BLaER1 treated with 17β-estradiol and CSF1 and Interleukin-3, amounts not matched to agents 10 nM and 100 nM (cell line): ENCODE data around the gene SDE2.
"Not testable (repeated sequence)": the region's sequence is repeated elsewhere in the genome, so short reads cannot be mapped to it uniquely, and the experiment has no call there.

Experiments
- H3K27ac ChIP-seq, 11 experiments: shearing (Covaris generic); formaldehyde crosslinking; 2 replicates each; pipeline ENCODE4 v1.8.1; 2022
- H3K27me3 ChIP-seq, 11 experiments: shearing (Covaris generic); formaldehyde crosslinking; 2 replicates each; pipeline ENCODE4 v1.8.1; 2022
- H3K36me3 ChIP-seq, 11 experiments: shearing (Covaris generic); formaldehyde crosslinking; 2 replicates each; pipeline ENCODE4 v1.8.1; 2022
- H3K4me1 ChIP-seq, 10 experiments: shearing (Covaris generic); formaldehyde crosslinking; 2 replicates each; pipeline ENCODE4 v1.8.1; 2022
- H3K4me2 ChIP-seq, 11 experiments: shearing (Covaris generic); formaldehyde crosslinking; 2 replicates each; pipeline ENCODE4 v1.8.1; 2022
- H3K4me3 ChIP-seq, 10 experiments: shearing (Covaris generic); formaldehyde crosslinking; 2 replicates each; pipeline ENCODE4 v1.8.1; 2022
- H3K9ac ChIP-seq, 11 experiments: shearing (Covaris generic); formaldehyde crosslinking; 2 replicates each; pipeline ENCODE4 v1.8.1; 2022
- H3K9me3 ChIP-seq, 11 experiments: shearing (Covaris generic); formaldehyde crosslinking; replicated peaks in 1 of 11; 2 replicates each; pipeline ENCODE4 v1.8.1; 2022
- H4K20me1 ChIP-seq, 11 experiments: shearing (Covaris generic); formaldehyde crosslinking; 2 replicates each; pipeline ENCODE4 v1.8.1; 2022
- Cebpa-rat ChIP-seq, 11 experiments: shearing (Covaris generic); IDR thresholded peaks; 2 replicates each; pipeline ENCODE4 v1.8.1; 2022

The SDE2 gene

DNA sequence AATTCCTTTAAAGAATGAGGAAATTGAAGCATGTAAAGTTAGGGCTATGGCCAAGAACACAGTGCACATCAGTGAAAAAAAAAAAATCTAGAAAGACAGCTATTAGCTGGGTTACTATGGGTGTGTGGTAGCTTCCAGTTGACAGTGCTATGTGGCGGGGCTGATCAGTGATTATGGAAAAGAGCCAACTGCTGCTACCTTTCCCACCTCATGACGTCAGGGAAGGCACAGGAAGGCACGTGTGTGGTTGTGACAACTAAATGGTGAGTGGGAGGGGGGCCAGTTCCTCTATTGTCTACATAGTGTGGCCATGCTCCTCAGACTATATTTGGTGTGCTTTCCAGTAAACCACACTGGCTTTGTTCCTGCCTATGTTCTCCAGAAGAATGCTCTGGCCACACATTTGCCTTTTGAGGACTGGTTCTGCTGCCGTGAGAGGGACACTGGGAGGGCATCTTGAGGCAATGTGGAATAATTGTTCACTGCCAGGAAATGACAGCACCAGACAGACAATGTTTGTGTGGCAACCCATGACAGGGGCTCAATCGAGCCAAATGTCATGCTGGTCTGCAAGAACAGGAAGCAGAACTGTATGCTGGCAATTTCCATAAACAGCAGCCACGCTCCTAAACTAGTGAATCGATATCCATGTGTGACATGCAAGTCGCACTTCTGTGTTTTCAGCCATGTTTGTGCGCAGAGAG lies 3.0 kb upstream of the SDE2 start:
- peaks cover 0 to 17% (median 0%) of the 10 kb centered on the region in 11 experiments; a peak in 10 of 22 replicates for H4K20me1 ChIP-seq
- H3K36me3 ChIP-seq = no peaks in the 10 kb centered on the region
- peak overlapping the region; percentile 82 to 100 (median 97) for H3K27ac ChIP-seq
- no peaks in the 10 kb centered on the region for H3K27me3 ChIP-seq
- peak overlapping the region; percentile 61 to 93 (median 69) for H3K9ac ChIP-seq
- peak overlapping the region; percentile 83 to 97 (median 91) for H3K4me2 ChIP-seq
- peak overlapping the region in 8 of 10 experiments; percentile 9 to 60 (median 39); a peak in 15 of 20 replicates for H3K4me3 ChIP-seq
- H3K9me3 ChIP-seq = no peaks in the 10 kb centered on the region
- H3K4me1 ChIP-seq = peaks cover 49 to 82% (median 67%) of the 10 kb centered on the region in 10 experiments
- TF ChIP-seq Cebpa-rat (IDR thresholded peaks at IDR 0.05) = peak in 4 of 11 experiments; percentile 7 to 45 (median 16); a peak in 2 of 22 replicates

DNA sequence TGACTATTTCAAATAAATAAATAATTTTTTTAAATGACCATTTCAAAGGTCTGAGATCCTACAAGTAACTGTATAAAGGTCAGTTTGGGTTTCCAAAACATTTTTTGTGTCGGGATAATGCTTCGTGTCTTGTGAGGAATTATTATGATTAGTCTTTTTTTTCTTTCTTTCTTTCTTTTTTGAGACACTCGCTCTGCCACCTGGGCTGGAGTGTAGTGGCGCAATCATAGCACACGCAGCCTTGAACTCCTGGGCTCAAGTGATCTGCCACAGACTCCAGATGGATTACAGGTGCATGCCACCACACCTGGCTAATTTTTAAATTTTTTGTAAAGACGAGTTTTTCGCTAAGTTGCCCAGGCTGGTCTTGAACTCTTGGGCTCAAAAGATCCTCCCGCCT lies 1.9 kb upstream of the SDE2 start:
- H3K4me1 ChIP-seq = peaks cover 60 to 85% (median 76%) of the 10 kb centered on the region in 10 experiments
- H3K27ac ChIP-seq = peak overlapping the region; percentile 92 to 100 (median 98); a peak in 21 of 22 replicates
- H3K9ac ChIP-seq = peak overlapping the region; percentile 85 to 98 (median 93); a peak in 20 of 22 replicates
- peak in 2 of 11 experiments; percentile 18 to 43; a peak in 1 of 22 replicates for TF ChIP-seq Cebpa-rat (IDR thresholded peaks at IDR 0.05)
- H4K20me1 ChIP-seq = peaks cover 0 to 27% (median 9%) of the 10 kb centered on the region in 11 experiments; a peak in 13 of 22 replicates
- peak overlapping the region; percentile 79 to 95 (median 87) for H3K4me2 ChIP-seq
- no peaks in the 10 kb centered on the region for H3K27me3 ChIP-seq
- no peaks in the 10 kb centered on the region for H3K9me3 ChIP-seq
- H3K4me3 ChIP-seq = 0 out of 20 replicates have a peak overlapping the region, but pooled peaks of 1 of the 10 experiments have one; percentile 93
- peaks cover 0 to 5% (median 0%) of the 10 kb centered on the region in 11 experiments; a peak in 1 of 22 replicates for H3K36me3 ChIP-seq

DNA sequence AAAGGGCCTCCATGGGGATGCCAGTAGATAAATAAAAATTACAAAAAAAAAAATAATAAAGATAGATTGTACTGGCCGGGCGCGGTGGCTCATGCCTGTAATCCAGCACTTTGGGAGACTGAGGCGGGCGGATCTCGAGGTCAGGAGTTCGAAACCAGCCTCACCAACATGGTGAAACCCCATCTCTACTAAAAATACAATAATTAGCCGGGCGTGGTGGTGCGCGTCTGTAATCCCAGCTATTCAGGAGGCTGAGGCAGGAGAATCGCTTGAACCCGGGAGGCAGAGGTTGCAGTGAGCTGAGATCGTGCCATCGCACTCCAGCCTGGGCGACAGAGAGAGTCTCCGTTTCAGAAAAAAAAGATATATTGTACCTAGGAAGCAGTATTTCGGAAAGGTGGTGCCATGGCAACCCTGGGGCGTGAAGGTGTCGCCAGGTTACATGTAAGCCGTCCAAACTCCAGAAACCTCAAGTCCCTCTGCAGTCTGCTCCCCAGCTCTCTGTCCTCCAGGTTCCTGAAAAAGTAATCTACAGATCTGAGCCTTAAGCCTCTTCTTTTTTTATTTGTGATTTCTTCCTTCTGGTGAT lies 1.4 kb upstream of the SDE2 start:
- Histone ChIP-seq H3K9ac (peak overlapping the region; percentile 85 to 98 (median 93)), H4K20me1 (peaks cover 0 to 32% (median 13%) of the 10 kb centered on the region in 11 experiments; a peak in 15 of 22 replicates), H3K4me1 (peaks cover 65 to 85% (median 79%) of the 10 kb centered on the region in 10 experiments), H3K4me3 (peak overlapping the region; percentile 42 to 93 (median 76); a peak in 18 of 20 replicates), H3K27ac (peak overlapping the region; percentile 92 to 100 (median 98)), H3K4me2 (peak overlapping the region; percentile 79 to 95 (median 87))
- not testable (repeated sequence) for H3K27me3 ChIP-seq, H3K36me3 ChIP-seq, H3K9me3 ChIP-seq

DNA sequence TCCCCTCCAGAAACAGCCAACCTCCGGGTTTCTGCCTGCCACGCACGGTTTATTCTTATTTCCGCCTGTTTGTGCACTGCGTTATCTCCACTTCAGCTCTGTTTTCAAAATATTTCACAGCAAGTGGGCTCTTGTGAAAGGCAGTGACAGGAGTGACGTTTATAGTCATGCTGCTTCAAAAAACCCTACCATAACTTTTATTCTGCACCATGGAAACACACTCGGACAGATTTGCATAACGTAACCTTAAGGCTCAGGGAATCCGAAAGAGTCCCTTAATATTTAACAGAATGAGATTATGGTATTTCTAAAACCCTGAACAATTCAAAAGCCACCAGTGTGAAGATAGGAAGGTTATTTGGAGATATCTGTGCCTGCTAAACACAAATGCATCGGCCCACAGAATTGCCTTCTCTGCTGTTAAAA lies 782 bp upstream of the SDE2 start:
- Histone ChIP-seq H3K27ac (peak overlapping the region; percentile 92 to 100 (median 98)), H3K4me2 (peak overlapping the region; percentile 79 to 95 (median 87)), H3K9me3 (no peaks in the 10 kb centered on the region), H3K4me3 (peak overlapping the region; percentile 42 to 93 (median 76)), H4K20me1 (peaks cover 5 to 38% (median 15%) of the 10 kb centered on the region in 11 experiments; a peak in 15 of 22 replicates), H3K36me3 (peaks cover 3 to 16% (median 11%) of the 10 kb centered on the region in 11 experiments; a peak in 21 of 22 replicates), H3K4me1 (peaks cover 69 to 87% (median 80%) of the 10 kb centered on the region in 10 experiments), H3K27me3 (no peaks in the 10 kb centered on the region), H3K9ac (peak overlapping the region; percentile 85 to 98 (median 93))
- peak in 3 of 11 experiments; percentile 58 to 87 (median 84); a peak in 5 of 22 replicates for TF ChIP-seq Cebpa-rat (IDR thresholded peaks at IDR 0.05)

DNA sequence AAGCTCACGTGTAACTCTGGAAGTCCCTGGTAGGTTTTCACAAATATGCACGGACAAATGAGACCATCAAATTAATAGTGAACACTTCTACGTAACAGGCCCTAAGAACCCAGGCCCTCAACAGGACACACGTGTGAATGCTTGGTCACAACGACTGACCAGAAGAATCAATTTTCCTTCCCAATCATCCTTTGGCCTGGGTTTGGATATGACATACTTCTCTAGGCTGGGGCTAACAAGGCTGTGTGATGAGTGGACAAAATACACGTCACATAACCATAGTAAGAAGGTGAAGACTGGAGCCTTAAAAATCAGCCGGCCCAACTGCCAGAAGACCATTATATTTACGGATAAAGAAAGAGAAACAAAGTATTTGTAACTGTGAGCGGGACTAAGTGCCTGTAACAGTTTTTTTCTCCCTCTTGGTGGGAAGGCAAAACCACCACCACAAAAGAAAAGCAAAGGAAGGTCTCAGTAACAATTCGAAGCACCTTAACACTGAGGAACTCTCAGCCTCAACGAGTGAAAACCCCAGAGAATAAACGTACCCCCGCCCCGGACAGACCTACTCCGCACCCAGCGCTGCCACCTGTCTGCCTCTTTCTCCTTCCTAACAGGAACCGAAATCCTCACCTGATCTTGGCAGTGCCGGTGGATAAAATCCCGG lies 450 bp downstream of the SDE2 start:
- H3K27ac ChIP-seq = peak overlapping the region; percentile 84 to 100 (median 97)
- peaks cover 61 to 75% (median 67%) of the 10 kb centered on the region in 10 experiments for H3K4me1 ChIP-seq

DNA sequence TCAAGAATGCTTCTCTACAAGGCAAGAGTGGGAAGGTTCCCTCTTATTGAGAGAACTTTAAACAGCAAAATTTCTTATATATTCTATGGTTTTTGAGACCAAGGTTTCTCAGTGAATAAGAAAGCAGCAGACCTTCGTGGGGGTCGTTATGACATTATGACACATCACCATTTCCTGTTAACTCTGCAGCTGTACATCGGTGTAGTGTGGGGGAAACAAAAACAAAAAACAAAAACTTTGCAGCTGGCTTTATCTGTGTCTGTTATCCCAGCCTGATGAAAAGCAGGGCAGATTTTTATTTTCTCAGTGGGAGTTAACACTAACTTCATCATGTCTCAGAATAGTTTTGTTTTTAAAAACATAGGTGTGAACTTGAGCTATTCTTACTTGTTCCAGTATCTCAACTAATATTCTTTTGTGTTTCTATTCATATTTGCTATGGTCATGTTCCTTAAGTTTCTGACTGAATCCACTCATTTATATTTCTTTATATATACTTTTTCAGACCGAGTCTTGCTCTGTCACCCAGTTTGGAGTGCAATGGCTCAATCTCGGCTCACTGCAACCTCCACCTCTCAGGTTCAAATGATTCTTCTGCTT lies 2.1 kb downstream of the SDE2 start:
- Histone ChIP-seq H3K36me3 (peaks cover 32 to 45% (median 39%) of the 10 kb centered on the region in 11 experiments), H3K4me1 (peaks cover 44 to 62% (median 53%) of the 10 kb centered on the region in 10 experiments), H3K27me3 (no peaks in the 10 kb centered on the region), H3K9me3 (no peaks in the 10 kb centered on the region), H3K9ac (peak overlapping the region; percentile 85 to 98 (median 93)), H3K4me2 (peak overlapping the region; percentile 89 to 98 (median 94)), H3K4me3 (peak overlapping the region; percentile 78 to 93 (median 84)), H3K27ac (peak overlapping the region; percentile 19 to 100 (median 97); a peak in 21 of 22 replicates), H4K20me1 (peaks cover 9 to 60% (median 25%) of the 10 kb centered on the region in 11 experiments; a peak in 16 of 22 replicates)
- no peak for TF ChIP-seq Cebpa-rat (IDR thresholded peaks at IDR 0.05)

More for the DNA sequence above, 450 bp downstream of the SDE2 start:
- Histone ChIP-seq H3K27me3 (no peaks in the 10 kb centered on the region), H3K4me2 (peak overlapping the region; percentile 89 to 98 (median 94)), H3K9me3 (no peaks in the 10 kb centered on the region), H3K4me3 (peak overlapping the region; percentile 78 to 93 (median 84)), H4K20me1 (peaks cover 9 to 51% (median 24%) of the 10 kb centered on the region in 11 experiments; a peak in 15 of 22 replicates), H3K9ac (peak overlapping the region; percentile 85 to 98 (median 93)), H3K36me3 (peaks cover 15 to 29% (median 23%) of the 10 kb centered on the region in 11 experiments)
- TF ChIP-seq Cebpa-rat (IDR thresholded peaks at IDR 0.05) = no peak

DNA sequence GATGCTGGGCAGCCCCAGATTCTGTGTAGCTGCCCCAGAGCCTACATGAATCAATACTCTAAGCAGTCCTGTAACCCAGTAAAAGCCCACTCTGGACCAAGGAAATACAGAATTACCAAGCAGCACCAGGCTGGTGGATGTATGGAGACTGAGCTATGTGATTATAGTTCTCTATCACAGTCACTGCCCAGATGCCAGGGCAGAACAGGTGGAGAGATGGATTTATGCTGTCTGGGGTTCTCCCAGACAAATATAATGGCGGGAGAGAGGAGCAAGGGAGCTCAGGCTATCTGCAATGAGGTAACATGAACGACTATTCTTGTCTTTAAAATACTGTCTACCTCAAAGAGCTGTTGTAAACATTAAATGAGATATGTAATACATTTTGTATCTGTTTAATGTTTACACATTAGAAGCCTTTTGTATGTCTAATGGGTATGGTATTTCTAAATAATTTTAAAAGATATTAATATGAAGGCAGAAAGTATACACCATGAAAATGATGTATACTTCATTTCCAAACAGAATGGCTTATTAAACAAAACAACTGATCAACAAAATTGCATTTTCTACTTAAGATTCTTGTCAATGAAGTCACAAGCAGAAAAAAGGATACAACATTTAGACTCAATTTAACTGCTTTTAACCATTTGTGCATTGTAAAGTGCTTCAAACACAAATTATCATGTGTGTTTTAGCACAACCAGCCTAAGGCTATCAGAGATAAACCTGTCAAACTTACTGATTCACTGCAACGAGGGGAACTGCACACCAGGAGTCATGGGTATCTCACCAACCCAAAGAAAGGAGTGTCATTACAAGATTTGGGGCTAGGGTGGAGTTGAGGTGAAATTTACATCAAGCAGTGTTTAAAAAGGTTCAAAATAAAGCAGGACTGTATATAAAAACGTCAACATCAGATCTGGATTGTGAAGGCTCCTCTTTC lies 3.0 kb downstream of the SDE2 start:
- Histone ChIP-seq H3K27me3 (no peaks in the 10 kb centered on the region), H3K4me3 (peak overlapping the region in 9 of 10 experiments; percentile 78 to 93 (median 87); a peak in 14 of 20 replicates), H3K9ac (peak overlapping the region; percentile 85 to 98 (median 93); a peak in 20 of 22 replicates), H3K4me2 (peak overlapping the region; percentile 89 to 98 (median 94)), H3K36me3 (peaks cover 40 to 54% (median 47%) of the 10 kb centered on the region in 11 experiments), H3K9me3 (no peaks in the 10 kb centered on the region), H4K20me1 (peaks cover 9 to 65% (median 25%) of the 10 kb centered on the region in 11 experiments; a peak in 16 of 22 replicates), H3K4me1 (peaks cover 38 to 62% (median 53%) of the 10 kb centered on the region in 10 experiments), H3K27ac (peak overlapping the region in 10 of 11 experiments; percentile 86 to 100 (median 98); a peak in 20 of 22 replicates)
- TF ChIP-seq Cebpa-rat (IDR thresholded peaks at IDR 0.05) = no peak
